Fibroblast of the conjunctiva (primary cell): Measurements from ENCODE around the gene CSAD.

ENCODE experiments used
- DNase-seq: peaks from one replicate; pipeline ENCODE4 v3.0.0-alpha.2; 2010; ENCODE audit warnings: low read depth

CSAD gene

GRCh38 chr12:53198486-53199110 is 17.9 kb upstream of the CSAD start:
- DNase-seq = no peak

GRCh38 chr12:53197011-53197640 is 16.4 kb upstream of the CSAD start:
- no peak for DNase-seq

GRCh38 chr12:53196486-53196885 is 15.8 kb upstream of the CSAD start:
- no peak for DNase-seq

- DNase-seq = no peak
These were observed 15.0 kb upstream of the CSAD start for GRCh38 chr12:53195516-53196420.

- no peak for DNase-seq
These were observed 14.2 kb upstream of the CSAD start for GRCh38 chr12:53194973-53195372.

GRCh38 chr12:53193985-53194716 is 13.4 kb upstream of the CSAD start:
- DNase-seq = no peak

GRCh38 chr12:53193040-53193439 is 12.3 kb upstream of the CSAD start:
- no peak for DNase-seq

- no peak for DNase-seq
These were observed 11.9 kb upstream of the CSAD start for GRCh38 chr12:53192531-53193021.

GRCh38 chr12:53191885-53192530 is 11.3 kb upstream of the CSAD start:
- no peak for DNase-seq

GRCh38 chr12:53191096-53191884 is 10.6 kb upstream of the CSAD start:
- DNase-seq = no peak

GRCh38 chr12:53190108-53190729 is 9.5 kb upstream of the CSAD start:
- peak; percentile 51 for DNase-seq

- no peak for DNase-seq
These were observed 6.6 kb upstream of the CSAD start for GRCh38 chr12:53187145-53187899.

GRCh38 chr12:53186745-53187144 is 6.0 kb upstream of the CSAD start:
- DNase-seq = no peak

GRCh38 chr12:53185582-53186153 is 4.9 kb upstream of the CSAD start:
- DNase-seq = no peak

GRCh38 chr12:53184828-53185227 is 4.1 kb upstream of the CSAD start:
- DNase-seq = no peak

GRCh38 chr12:53182903-53183302 is 2.2 kb upstream of the CSAD start:
- DNase-seq = no peak

GRCh38 chr12:53181935-53182334 is 1.2 kb upstream of the CSAD start:
- no peak for DNase-seq

- DNase-seq = peak; percentile 64
These were observed 363 bp upstream of the CSAD start for GRCh38 chr12:53180931-53181645.
